SK-N-SH (cell line): Measurements from ENCODE around the gene TNFAIP8L3. TPM values are rescaled to one million over a fixed set of nuclear protein-coding genes. Genes with fewer than 3 reads are reported as not detected.

Experiments
- CTCF ChIA-PET: fragments of 300-600, 350-600 bp; formaldehyde crosslinking; extraction: SDS; loops from one replicate; lab custom pipeline; 2021; lab: Yijun Ruan, JAX
- POLR2A ChIA-PET: fragments of 350-600 bp; sonication (Branson Sonifier 250); formaldehyde crosslinking; extraction: SDS; loops from one replicate; lab custom pipeline; 2020; ENCODE audit warnings: antibody characterized with exemption, inconsistent platforms; lab: Yijun Ruan, JAX
- DNase-seq: peaks from one replicate; pipeline ENCODE4 v3.0.0; 2012
- H2AFZ ChIP-seq: fragments of 200-600 bp; sonication (generic); 2 replicates; pipeline ENCODE4 v1.8.1; 2016; ENCODE audit warnings: antibody characterized with exemption, mild to moderate bottlenecking, low read depth
- H3F3A ChIP-seq: fragments of 200-600 bp; sonication (generic); replicated peaks from 2 replicates; pipeline ENCODE3; 2016; ENCODE audit warnings: antibody characterized with exemption, mild to moderate bottlenecking; ENCODE audit not compliant: insufficient read depth
- H3K27ac ChIP-seq, 2 experiments: fragments of 200-500 bp in 1 of 2; fragments of 200-600 bp in 1 of 2; sonication (Bioruptor generic) in 1 of 2; sonication (generic), shearing (Covaris generic) in 1 of 2; 2 replicates each; pipeline versions ENCODE4 v1.5.1 to v1.6.1; 2014 to 2016; ENCODE audit warnings: low read depth in 2 of 2, inconsistent platforms in 1 of 2, low read length in 1 of 2, mild to moderate bottlenecking in 1 of 2, mixed read lengths in 1 of 2
- H3K27me3 ChIP-seq: fragments of 200-600 bp; sonication (generic), shearing (Covaris generic); 2 replicates; pipeline ENCODE4 v1.6.1; 2016; ENCODE audit warnings: mixed run types; ENCODE audit not compliant: insufficient read depth
- H3K36me3 ChIP-seq, 2 experiments: fragments of 200-500 bp in 1 of 2; fragments of 200-600 bp in 1 of 2; sonication (Bioruptor generic) in 1 of 2; sonication (generic) in 1 of 2; replicated peaks in 1 of 2; 2 replicates each; pipeline versions ENCODE3 to v1.5.1; 2014 to 2016; ENCODE audit warnings: low read length in 1 of 2, mild to moderate bottlenecking in 1 of 2; ENCODE audit not compliant: insufficient read depth in 2 of 2, control insufficient read depth in 1 of 2
- H3K4me1 ChIP-seq, 2 experiments: fragments of 200-500 bp in 1 of 2; fragments of 200-600 bp in 1 of 2; sonication (Bioruptor generic) in 1 of 2; sonication (generic), shearing (Covaris generic) in 1 of 2; 2 replicates each; pipeline versions ENCODE4 v1.5.1 to v1.6.1; 2014 to 2016; ENCODE audit warnings: low read depth in 1 of 2, low read length in 1 of 2, mixed run types in 1 of 2; ENCODE audit not compliant: insufficient read depth in 2 of 2, control insufficient read depth in 1 of 2
- H3K4me2 ChIP-seq: fragments of 200-600 bp; sonication (generic), shearing (Covaris generic); 2 replicates; pipeline ENCODE4 v1.6.1; 2017; ENCODE audit warnings: mixed run types
- H3K4me3 ChIP-seq, 2 experiments: fragments of 200-500 bp in 1 of 2; fragments of 200-600 bp in 1 of 2; sonication (Bioruptor generic) in 1 of 2; sonication (generic), shearing (Covaris generic) in 1 of 2; 2 replicates each; pipeline versions ENCODE4 v1.5.1 to v1.8.1; 2014 to 2016; ENCODE audit warnings: low read depth in 2 of 2, inconsistent platforms in 1 of 2, low read length in 1 of 2, mild to moderate bottlenecking in 1 of 2, mixed read lengths in 1 of 2, moderate library complexity in 1 of 2
- H3K79me2 ChIP-seq: fragments of 200-600 bp; sonication (generic); 2 replicates; pipeline ENCODE4 v1.8.1; 2017; ENCODE audit warnings: mild to moderate bottlenecking; ENCODE audit not compliant: insufficient read depth
- H3K9ac ChIP-seq: fragments of 200-600 bp; sonication (generic); 2 replicates; pipeline ENCODE4 v1.6.1; 2017; ENCODE audit warnings: mixed run types
- H3K9me2 ChIP-seq: fragments of 200-600 bp; sonication (generic); 2 replicates; pipeline ENCODE4 v1.6.1; 2017; ENCODE audit warnings: mixed run types
- H3K9me3 ChIP-seq: fragments of 200-600 bp; sonication (generic); 2 replicates; pipeline ENCODE4 v1.6.1; 2017; ENCODE audit warnings: mixed run types, mild to moderate bottlenecking, moderate library complexity
- H4K20me1 ChIP-seq: fragments of 200-600 bp; sonication (generic); 2 replicates; pipeline ENCODE4 v1.6.1; 2017; ENCODE audit warnings: mild to moderate bottlenecking, mixed run types; ENCODE audit not compliant: insufficient read depth
- CHD2 ChIP-seq: fragments of 150-350 bp; IDR thresholded peaks from 2 replicates; pipeline ENCODE4 v1.6.1; 2018; ENCODE audit warnings: low read length; ENCODE audit not compliant: partially characterized antibody
- FOSL2 ChIP-seq: IDR thresholded peaks from 2 replicates; pipeline ENCODE4 v1.4.0; 2012; ENCODE audit warnings: low read depth, mild to moderate bottlenecking, moderate library complexity, borderline replicate concordance
- FOXJ3 ChIP-seq: sonication (generic); formaldehyde crosslinking; IDR thresholded peaks from 2 replicates; pipeline ENCODE4 v1.5.1; 2020; ENCODE audit warnings: mild to moderate bottlenecking, missing genetic modification reagents
- FOXM1 ChIP-seq: IDR thresholded peaks from 2 replicates; pipeline ENCODE4 v1.4.0; 2012; ENCODE audit warnings: low read depth, mild to moderate bottlenecking
- GABPA ChIP-seq: IDR thresholded peaks from 2 replicates; pipeline ENCODE4 v1.4.0; 2012; ENCODE audit warnings: low read depth, mild to moderate bottlenecking
- GATA2 ChIP-seq: sonication (generic); formaldehyde crosslinking; IDR thresholded peaks from 2 replicates; pipeline ENCODE4 v1.5.0; 2020; ENCODE audit warnings: mild to moderate bottlenecking, missing genetic modification reagents
- JUND ChIP-seq: IDR thresholded peaks from 2 replicates; pipeline ENCODE4 v1.4.0; 2012
- NRF1 ChIP-seq: IDR thresholded peaks from 2 replicates; pipeline ENCODE4 v1.6.1; 2012; ENCODE audit warnings: low read depth, mild to moderate bottlenecking, low read length
- RCOR1 ChIP-seq: fragments of 150-350 bp; IDR thresholded peaks from 2 replicates; pipeline ENCODE4 v1.6.1; 2017; ENCODE audit warnings: antibody characterized with exemption, low read length
- RXRA ChIP-seq: IDR thresholded peaks from 2 replicates; pipeline ENCODE4 v1.4.0; 2012; ENCODE audit warnings: low read depth, mild to moderate bottlenecking, borderline replicate concordance
- TAF1 ChIP-seq: IDR thresholded peaks from 2 replicates; pipeline ENCODE4 v1.6.1; 2012; ENCODE audit warnings: low read depth, mild to moderate bottlenecking, low read length, moderate library complexity, borderline replicate concordance
- ZBTB33 ChIP-seq: IDR thresholded peaks from 2 replicates; pipeline ENCODE4 v1.4.0; 2012; ENCODE audit warnings: low read depth, borderline replicate concordance
- WGBS: methylation state at CpG from one replicate; pipeline ENCODE4 v1.1.6; 2017; ENCODE audit warnings: low lambda C conversion rate; 5-methylcytosine and 5-hydroxymethylcytosine counted together
- polyA plus RNA-seq, 3 experiments: library from polyadenylated mRNA; depleted of rRNA; stranded (reverse); fragments of >200 nt; gene quantifications; 2 replicates each; pipeline ENCODE4 v1.2.3, GENCODE V29; 2012

Gene TNFAIP8L3
- polyA plus RNA-seq, 1 of the 3 experiments (the other 2 are of a cell fraction): 0.08 TPM

DNA sequence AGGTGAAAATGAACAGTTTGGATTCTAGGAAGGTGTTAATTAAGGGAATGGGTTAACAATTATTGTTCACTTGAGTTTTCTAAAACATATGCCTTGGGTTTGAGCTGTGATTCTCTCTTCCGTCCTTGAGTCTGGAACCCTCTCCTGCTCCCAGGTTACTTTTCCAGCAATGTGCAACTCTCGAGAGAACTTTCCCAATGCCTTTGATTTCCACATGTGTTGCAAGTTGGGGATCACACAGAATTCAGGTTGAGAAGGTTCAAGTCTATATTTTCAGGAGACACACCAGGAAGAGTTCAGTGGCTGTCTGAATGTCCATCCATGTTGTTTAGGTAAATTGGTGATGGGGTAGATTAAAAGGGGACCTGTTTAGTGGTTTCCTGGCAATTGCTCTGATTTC is 48.7 kb downstream of the TNFAIP8L3 start:
- POLR2A ChIA-PET: no interaction called here
- H3K79me2 ChIP-seq: no peaks in the 10 kb centered on the region
- no peaks in the 10 kb centered on the region for H3K27me3 ChIP-seq
- no peak for TF ChIP-seq FOSL2
- TF ChIP-seq GABPA: no peak
- TF ChIP-seq CHD2: no peak
- TF ChIP-seq JUND: no peak
- no peak for DNase-seq
- no peak overlapping the region for H3K27ac ChIP-seq
- H3K4me3 ChIP-seq: no peak overlapping the region
- H2AFZ ChIP-seq: no peak overlapping the region
- 0 out of 4 replicates have a peak, but pooled peaks cover 0 to 5% of the 10 kb centered on the region in 2 experiments for H3K4me1 ChIP-seq
- H3F3A ChIP-seq: no peaks in the 10 kb centered on the region
- WGBS: 81% methylated on average over 2 of the region's 2 CpGs
- H3K4me2 ChIP-seq: no peak overlapping the region
- no peak overlapping the region for H3K9ac ChIP-seq
- H4K20me1 ChIP-seq: no peaks in the 10 kb centered on the region
- CTCF ChIA-PET: no interaction called here
- H3K9me3 ChIP-seq: no peaks in the 10 kb centered on the region
- H3K9me2 ChIP-seq: no peaks in the 10 kb centered on the region
- H3K36me3 ChIP-seq: no peaks in the 10 kb centered on the region

GRCh38 chr15:51044037-51044727 is 50.5 kb downstream of the TNFAIP8L3 start:
- Histone ChIP-seq H3K36me3 (no peaks in the 10 kb centered on the region), H4K20me1 (no peaks in the 10 kb centered on the region), H3K4me3 (no peak overlapping the region), H3F3A (no peaks in the 10 kb centered on the region), H3K4me1 (0 out of 4 replicates have a peak, but pooled peaks cover 0 to 5% of the 10 kb centered on the region in 2 experiments), H2AFZ (no peak overlapping the region)
- ChIA-PET POLR2A (no interaction called here), CTCF (interaction anchor here (1.4 kb wide), 1 partner anchor 119 kb away, joined by 4 read pairs; no protein-coding TSS in a partner anchor)
- TF ChIP-seq GATA2 (CRISPR knock-in tag) (no peak), RCOR1 (no peak), ZBTB33 (no peak), FOXJ3 (CRISPR knock-in tag) (no peak), NRF1 (no peak), FOXM1 (no peak)
- TF ChIP-seq, all 33 proteins: peak for 0
- Histone ChIP-seq H3K4me2 (no peak overlapping the region), H3K9ac (no peak overlapping the region), H3K9me3 (no peaks in the 10 kb centered on the region), H3K27me3 (no peaks in the 10 kb centered on the region), H3K27ac (no peak overlapping the region), H3K9me2 (no peaks in the 10 kb centered on the region), H3K79me2 (no peaks in the 10 kb centered on the region)
- DNase-seq: no peak
- WGBS: 31% methylated on average over 4 of the region's 4 CpGs

GRCh38 chr15:51038974-51039319 is 55.8 kb downstream of the TNFAIP8L3 start:
- H2AFZ ChIP-seq: no peak overlapping the region
- no peaks in the 10 kb centered on the region for H3K36me3 ChIP-seq
- no peak overlapping the region for H3K4me2 ChIP-seq
- H3K9me3 ChIP-seq: no peaks in the 10 kb centered on the region
- no peaks in the 10 kb centered on the region for H3K27me3 ChIP-seq
- no peaks in the 10 kb centered on the region for H3K79me2 ChIP-seq
- no peaks in the 10 kb centered on the region for H4K20me1 ChIP-seq
- no CpG with 5 or more reads among the region's 2 CpGs for WGBS
- H3K9ac ChIP-seq: no peak overlapping the region
- no peak overlapping the region for H3K27ac ChIP-seq
- no peaks in the 10 kb centered on the region for H3F3A ChIP-seq
- CTCF ChIA-PET: interaction anchor here (0.9 kb wide), 1 partner anchor 124 kb away, joined by 3 read pairs; no protein-coding TSS in a partner anchor
- H3K4me3 ChIP-seq: no peak overlapping the region
- TF ChIP-seq RXRA (no peak), TAF1 (no peak), GATA2 (CRISPR knock-in tag) (no peak)
- no peaks in the 10 kb centered on the region for H3K9me2 ChIP-seq
- POLR2A ChIA-PET: no interaction called here
- no peak for DNase-seq
- no peaks in the 10 kb centered on the region for H3K4me1 ChIP-seq
